ENCODE results near the gene PPHLN1. TPM values are rescaled to one million over a fixed set of nuclear protein-coding genes. Genes with fewer than 3 reads are reported as not detected.

Gene PPHLN1
- total RNA-seq, 1 experiment from 2014 or later: 66.2 TPM

GRCh38 chr12:42481368-42481767 lies 155.4 kb downstream of the PPHLN1 start:
- DNase-seq (ENCODE audit: low read depth): no peak

DNA sequence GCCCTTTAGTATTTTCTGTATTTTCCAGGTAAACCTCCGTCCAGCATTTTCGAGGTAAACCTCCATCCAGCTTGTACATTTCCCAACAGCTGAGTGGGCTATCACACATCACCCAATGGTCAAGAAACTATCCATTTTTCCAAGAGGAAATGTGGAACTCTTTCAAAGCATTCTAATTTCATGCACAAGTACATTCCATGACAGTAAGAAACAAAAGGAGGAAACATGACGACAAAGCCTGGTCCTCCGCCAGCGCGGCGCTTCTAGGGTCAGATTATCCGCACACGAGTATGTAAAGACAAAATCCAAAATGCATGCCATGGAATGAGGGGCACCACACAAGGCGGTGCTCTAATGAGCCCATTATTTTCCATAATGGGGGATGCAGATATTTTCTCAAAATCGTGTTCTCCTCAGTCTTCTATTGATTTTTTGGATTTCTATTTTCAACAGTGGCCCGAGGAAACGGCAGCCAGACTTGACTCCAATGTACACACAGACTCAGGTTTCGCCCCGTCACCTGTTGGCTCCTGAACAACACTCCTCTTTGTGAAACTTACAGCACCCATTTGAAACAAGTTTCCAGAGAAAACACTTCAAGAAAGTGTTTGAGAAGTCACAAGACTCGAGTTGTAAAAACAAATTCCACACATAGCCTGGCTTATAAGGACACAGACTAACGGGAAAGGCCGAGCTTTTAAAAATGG lies 156.2 kb downstream of the PPHLN1 start:
- peak; percentile 1 for DNase-seq (ENCODE audit: low read depth)

DNA sequence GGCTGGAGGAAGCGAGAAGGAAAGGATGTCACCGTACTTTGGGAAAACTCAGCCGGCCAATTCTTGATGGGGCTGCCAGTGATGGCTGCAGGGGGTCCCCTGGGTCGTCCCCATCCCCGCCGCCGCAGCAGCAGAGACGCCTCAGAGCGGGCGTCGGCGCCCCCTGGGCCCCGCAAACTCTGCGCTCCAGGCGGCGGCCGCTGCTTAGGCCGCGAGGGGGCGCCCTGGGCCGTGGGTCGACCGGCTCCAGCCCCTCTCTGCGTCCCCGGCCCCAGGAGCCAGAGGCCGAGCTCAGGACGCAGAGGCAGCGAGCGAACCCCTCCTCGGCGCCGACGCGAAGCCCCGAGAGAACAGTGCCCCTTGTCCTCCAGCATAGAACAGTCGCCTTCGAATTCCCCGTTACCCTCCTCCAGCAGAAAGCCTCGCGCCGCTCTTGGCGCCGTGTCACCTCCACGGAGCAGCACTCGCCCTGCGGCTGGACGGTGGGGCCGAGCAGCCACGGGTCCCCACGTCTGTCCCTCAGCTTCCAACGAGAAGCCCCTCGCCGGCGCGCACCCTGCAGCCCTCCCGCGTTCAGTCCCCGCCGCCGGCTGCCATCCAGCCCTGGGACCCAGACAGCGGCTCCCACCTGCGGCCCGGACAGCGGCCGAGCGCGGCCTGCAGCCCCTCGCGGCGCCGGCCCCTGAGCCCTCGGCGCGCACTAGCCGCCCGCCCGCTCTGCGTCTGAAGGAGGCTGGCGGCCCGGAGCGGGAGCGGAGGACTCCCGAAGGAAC lies 157.0 kb downstream of the PPHLN1 start:
- DNase-seq (ENCODE audit: low read depth): peak; percentile 69

GRCh38 chr12:42483521-42483790 lies 157.5 kb downstream of the PPHLN1 start:
- no peak for DNase-seq (ENCODE audit: low read depth)

DNA sequence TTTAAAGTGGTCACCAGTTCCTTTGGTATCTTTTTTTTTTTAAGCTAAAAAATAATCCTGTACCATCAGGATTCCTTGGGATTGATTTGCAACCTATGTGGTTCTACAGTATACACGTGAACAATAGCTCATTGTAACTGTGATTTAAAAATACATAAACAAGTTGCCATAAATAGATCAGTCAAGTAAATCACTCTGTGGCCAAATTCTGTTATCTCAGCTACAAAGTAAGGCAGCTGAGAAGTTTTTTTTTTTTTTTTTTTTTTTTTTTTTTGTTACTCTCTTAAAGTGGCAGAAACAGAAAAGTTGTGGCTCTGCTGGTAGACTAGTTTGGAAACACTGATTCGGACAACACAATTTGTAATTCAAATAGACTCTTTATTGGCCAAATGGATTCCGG lies 159.0 kb downstream of the PPHLN1 start:
- DNase-seq (ENCODE audit: low read depth): no peak

GRCh38 chr12:42485823-42486222 lies 159.9 kb downstream of the PPHLN1 start:
- DNase-seq (ENCODE audit: low read depth): no peak

- DNase-seq (ENCODE audit: low read depth): no peak
Observed at GRCh38 chr12:42486407-42486806, 160.4 kb downstream of the PPHLN1 start.

- no peak for DNase-seq (ENCODE audit: low read depth)
Observed at GRCh38 chr12:42490261-42490842, 164.4 kb downstream of the PPHLN1 start.

Small RNAs within 50 kb of the gene (small RNA-seq; reads per million reads assigned to genes)
- gene MIR7851 (not detected), gene RF00019 (not detected), gene RF00090 (not detected), gene RNU6-249P (not detected)

Other genes starting within 250 kb of the PPHLN1 start
- 12.8 and 14.5 TPM in 2 replicates for gene GXYLT1, start 181.3 kb upstream of the PPHLN1 start, total RNA-seq (2014; rRNA removed; shearing (Covaris generic))
- 14.2 and 14.9 TPM in 2 replicates for gene YAF2, start 87.9 kb upstream of the PPHLN1 start, total RNA-seq (2014; rRNA removed; shearing (Covaris generic))
- 55.3 and 59.0 TPM in 2 replicates for gene ZCRB1, start 73 bp upstream of the PPHLN1 start, total RNA-seq (2014; rRNA removed; shearing (Covaris generic))

Data from HT1080 (cell line).